WERI-Rb-1 (cell line): ENCODE measurements around the gene MED6.

Experiments
- DNase-seq: peaks from one replicate; pipeline ENCODE4 v3.0.0-alpha.2; 2020
- H3K27ac ChIP-seq: fragments of 250-450 bp; sonication (Bioruptor Pico); 2 replicates; pipeline ENCODE4 v1.5.1; 2020; ENCODE audit warnings: mild to moderate bottlenecking, moderate library complexity
- H3K27me3 ChIP-seq: fragments of 250-450 bp; sonication (Bioruptor Pico); 2 replicates; pipeline ENCODE4 v1.5.1; 2021; ENCODE audit warnings: mild to moderate bottlenecking, low read depth, moderate library complexity; ENCODE audit not compliant: insufficient read depth, severe bottlenecking
- H3K36me3 ChIP-seq: fragments of 250-450 bp; sonication (Bioruptor Pico); 2 replicates; pipeline ENCODE4 v1.5.1; 2020; ENCODE audit warnings: mild to moderate bottlenecking, moderate library complexity
- H3K4me3 ChIP-seq: 2 replicates; pipeline ENCODE4 v1.5.1; 2011; ENCODE audit warnings: low read depth, mild to moderate bottlenecking, control low read depth, low read length
- H3K9me3 ChIP-seq: fragments of 250-450 bp; sonication (Bioruptor Pico); 2 replicates; pipeline ENCODE4 v1.5.1; 2021; ENCODE audit warnings: mild to moderate bottlenecking, moderate library complexity; ENCODE audit not compliant: severe bottlenecking
- TF ChIP-seq, protein P1 (sequence below): IDR thresholded peaks from 2 replicates; pipeline ENCODE4 v1.5.1; 2011; ENCODE audit warnings: low read depth, mild to moderate bottlenecking, control low read depth, inconsistent platforms, low read length

The MED6 gene

DNA sequence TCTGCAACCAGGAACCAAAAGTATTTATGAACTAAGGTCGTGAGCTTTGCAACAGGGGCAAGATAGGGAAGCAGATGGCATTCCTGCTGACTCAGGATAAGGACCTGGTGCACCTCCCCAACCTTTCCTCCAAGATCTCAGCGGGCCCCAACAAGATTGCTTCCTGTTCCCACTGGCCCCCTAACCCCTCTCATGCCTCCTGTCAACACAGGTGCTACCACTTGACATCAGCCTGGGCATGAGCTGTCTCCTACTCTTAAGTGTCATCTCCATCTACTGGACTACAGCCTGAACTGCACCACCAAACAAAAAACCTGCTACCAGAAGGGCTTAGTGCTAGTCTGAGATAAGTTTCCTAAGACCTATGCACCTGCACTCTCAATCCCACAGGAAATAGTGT, 32.7 kb downstream of the MED6 start:
- H3K27me3 ChIP-seq = no peaks in the 10 kb centered on the region
- H3K27ac ChIP-seq = no peak overlapping the region
- TF ChIP-seq, protein P1, sequence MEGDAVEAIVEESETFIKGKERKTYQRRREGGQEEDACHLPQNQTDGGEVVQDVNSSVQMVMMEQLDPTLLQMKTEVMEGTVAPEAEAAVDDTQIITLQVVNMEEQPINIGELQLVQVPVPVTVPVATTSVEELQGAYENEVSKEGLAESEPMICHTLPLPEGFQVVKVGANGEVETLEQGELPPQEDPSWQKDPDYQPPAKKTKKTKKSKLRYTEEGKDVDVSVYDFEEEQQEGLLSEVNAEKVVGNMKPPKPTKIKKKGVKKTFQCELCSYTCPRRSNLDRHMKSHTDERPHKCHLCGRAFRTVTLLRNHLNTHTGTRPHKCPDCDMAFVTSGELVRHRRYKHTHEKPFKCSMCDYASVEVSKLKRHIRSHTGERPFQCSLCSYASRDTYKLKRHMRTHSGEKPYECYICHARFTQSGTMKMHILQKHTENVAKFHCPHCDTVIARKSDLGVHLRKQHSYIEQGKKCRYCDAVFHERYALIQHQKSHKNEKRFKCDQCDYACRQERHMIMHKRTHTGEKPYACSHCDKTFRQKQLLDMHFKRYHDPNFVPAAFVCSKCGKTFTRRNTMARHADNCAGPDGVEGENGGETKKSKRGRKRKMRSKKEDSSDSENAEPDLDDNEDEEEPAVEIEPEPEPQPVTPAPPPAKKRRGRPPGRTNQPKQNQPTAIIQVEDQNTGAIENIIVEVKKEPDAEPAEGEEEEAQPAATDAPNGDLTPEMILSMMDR = peak; percentile 79
- peaks cover 20% of the 10 kb centered on the region for H3K36me3 ChIP-seq
- peak; percentile 59 for DNase-seq
- H3K4me3 ChIP-seq = no peak overlapping the region
- no peaks in the 10 kb centered on the region for H3K9me3 ChIP-seq

DNA sequence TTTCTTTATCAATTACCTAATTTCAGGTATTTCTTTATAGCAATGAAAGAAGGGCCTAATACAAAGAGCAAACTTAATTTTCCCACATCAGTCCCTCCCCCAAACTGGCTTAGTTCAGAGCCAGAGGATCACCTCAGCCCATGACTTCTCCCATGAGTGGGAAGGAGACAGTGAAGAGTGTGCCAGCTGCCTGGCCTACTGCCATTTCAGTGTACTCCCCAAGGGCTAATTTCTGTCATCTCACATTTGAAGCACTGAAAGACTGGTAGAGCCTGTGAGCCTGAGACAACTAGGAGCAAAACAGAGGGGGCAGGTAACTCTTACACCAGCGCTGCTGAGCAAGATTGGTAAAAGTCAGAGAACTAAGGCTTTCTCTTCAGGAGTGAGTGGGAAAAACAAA, 36.6 kb downstream of the MED6 start:
- no peak overlapping the region for H3K27ac ChIP-seq
- no peak for DNase-seq
- peaks cover 26% of the 10 kb centered on the region for H3K36me3 ChIP-seq
- TF ChIP-seq, protein P1 = no peak
- H3K4me3 ChIP-seq = no peak overlapping the region
- H3K9me3 ChIP-seq = no peaks in the 10 kb centered on the region
- no peaks in the 10 kb centered on the region for H3K27me3 ChIP-seq

DNA sequence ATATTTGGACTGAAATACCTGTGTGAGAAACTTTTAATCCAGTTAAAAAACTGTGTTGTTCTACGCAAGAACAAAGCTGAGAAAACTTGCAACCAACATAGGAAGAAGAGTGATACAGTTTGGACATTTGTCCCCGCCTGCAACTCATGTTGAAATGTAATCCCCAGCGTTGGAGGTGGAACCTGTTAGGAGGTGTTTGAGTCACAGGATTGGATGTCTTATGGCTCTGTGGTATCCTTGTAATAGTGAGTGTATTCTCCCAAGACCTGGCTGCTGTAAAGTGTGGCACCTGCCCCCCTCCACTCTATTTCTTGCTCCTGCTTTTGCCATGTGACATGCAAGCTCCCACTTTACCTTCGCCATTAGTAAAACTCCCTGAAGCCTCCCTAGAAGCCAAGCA, 37.0 kb downstream of the MED6 start:
- TF ChIP-seq, protein P1 = no peak
- Histone ChIP-seq H3K27ac (no peak overlapping the region), H3K9me3 (no peaks in the 10 kb centered on the region), H3K4me3 (no peak overlapping the region), H3K36me3 (peaks cover 26% of the 10 kb centered on the region), H3K27me3 (no peaks in the 10 kb centered on the region)
- no peak for DNase-seq

DNA sequence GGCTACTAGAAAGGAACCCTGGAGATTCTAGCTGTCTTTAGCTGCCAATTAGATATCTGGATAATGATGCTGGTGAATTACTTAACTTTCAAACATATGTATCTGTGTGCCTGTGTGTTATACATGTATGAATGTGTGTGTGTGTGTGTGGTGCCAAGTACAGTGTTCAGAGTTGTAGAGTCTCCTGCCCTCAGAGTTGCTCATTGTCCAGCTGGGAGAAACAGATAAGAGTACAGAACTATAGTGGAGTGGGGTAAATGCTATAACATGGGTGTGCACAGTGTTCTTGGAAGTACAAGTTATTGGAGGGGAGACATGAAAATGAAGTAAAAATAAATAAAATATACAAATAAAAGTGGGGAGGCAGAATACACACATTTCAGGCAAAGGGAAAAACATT, 42.1 kb downstream of the MED6 start:
- no peak for DNase-seq
- Histone ChIP-seq H3K9me3 (no peaks in the 10 kb centered on the region), H3K27ac (no peak overlapping the region), H3K27me3 (no peaks in the 10 kb centered on the region), H3K4me3 (no peak overlapping the region), H3K36me3 (peaks cover 11% of the 10 kb centered on the region)
- TF ChIP-seq, protein P1 = no peak

DNA sequence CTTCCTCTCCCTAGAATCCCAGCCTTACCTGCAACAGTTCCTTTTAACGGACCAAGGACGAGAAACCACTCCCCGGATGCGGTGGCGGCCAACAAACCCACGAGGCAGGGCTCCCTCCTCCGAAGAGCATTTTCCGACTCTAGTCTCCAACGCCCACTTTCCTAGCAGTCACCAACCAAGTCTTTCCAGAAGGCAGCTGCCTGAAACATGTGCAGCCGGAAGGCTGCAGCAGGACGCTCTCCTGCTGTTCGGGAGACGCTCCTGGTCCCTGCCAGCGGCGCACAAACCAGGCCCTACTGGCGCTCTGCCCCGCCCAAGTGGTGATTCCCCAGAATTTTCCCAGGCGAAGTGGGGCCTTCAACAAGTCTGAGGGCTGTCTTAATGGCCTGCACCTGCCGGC, 44.6 kb downstream of the MED6 start:
- H3K9me3 ChIP-seq = no peaks in the 10 kb centered on the region
- no peaks in the 10 kb centered on the region for H3K27me3 ChIP-seq
- H3K27ac ChIP-seq = no peak overlapping the region
- no peak for DNase-seq
- H3K36me3 ChIP-seq = no peaks in the 10 kb centered on the region
- TF ChIP-seq, protein P1 = no peak
- no peak overlapping the region for H3K4me3 ChIP-seq

DNA sequence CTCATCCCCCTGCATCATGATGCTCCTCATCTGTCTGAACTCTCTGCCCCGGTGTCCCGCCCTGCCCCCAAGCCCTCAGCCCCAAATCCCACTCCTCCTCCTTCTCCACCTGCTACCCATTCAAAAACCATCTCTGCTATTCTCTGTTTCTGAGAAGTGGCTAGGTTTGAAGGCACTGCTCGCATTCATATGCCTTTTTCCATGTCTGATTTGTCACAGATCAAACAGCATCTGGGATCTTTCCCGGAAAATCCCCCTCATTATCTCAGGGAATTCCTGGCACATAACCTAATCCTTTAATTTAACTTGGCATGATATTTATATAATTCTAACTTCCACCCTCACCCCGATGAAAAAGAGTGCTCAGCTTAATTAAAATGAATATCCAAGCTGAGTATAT, 62.4 kb downstream of the MED6 start:
- TF ChIP-seq, protein P1 = no peak
- no peak overlapping the region for H3K4me3 ChIP-seq

More for the DNA sequence above, 62.4 kb downstream of the MED6 start:
- no peak for DNase-seq
- Histone ChIP-seq H3K9me3 (peaks cover 4% of the 10 kb centered on the region), H3K27ac (no peak overlapping the region), H3K36me3 (no peaks in the 10 kb centered on the region), H3K27me3 (no peaks in the 10 kb centered on the region)
